HEK293T (cell line): ENCODE measurements around the gene SLC38A9.

Source experiments
- ARNT ChIP-seq: fragments of 450-650 bp; IDR thresholded peaks from 2 replicates; pipeline ENCODE4 v1.6.1; 2017; ENCODE audit warnings: mild to moderate bottlenecking
- BHLHE40 ChIP-seq: fragments of 450-650 bp; IDR thresholded peaks from 2 replicates; pipeline ENCODE4 v1.6.1; 2016; ENCODE audit warnings: mild to moderate bottlenecking, moderate library complexity, borderline replicate concordance
- ELF4 ChIP-seq: fragments of 450-650 bp; IDR thresholded peaks from 2 replicates; pipeline ENCODE4 v1.6.1; 2017; ENCODE audit warnings: antibody characterized with exemption
- FOXA1 ChIP-seq: fragments of 450-650 bp; IDR thresholded peaks from 2 replicates; pipeline ENCODE4 v1.6.1; 2016; ENCODE audit warnings: mild to moderate bottlenecking
- FOXM1 ChIP-seq: fragments of 450-650 bp; IDR thresholded peaks from 2 replicates; pipeline ENCODE4 v1.6.1; 2017; ENCODE audit warnings: mild to moderate bottlenecking, borderline replicate concordance
- NFRKB ChIP-seq: fragments of 450-650 bp; IDR thresholded peaks from 2 replicates; pipeline ENCODE4 v1.6.1; 2016; ENCODE audit warnings: mild to moderate bottlenecking, moderate library complexity

DNA sequence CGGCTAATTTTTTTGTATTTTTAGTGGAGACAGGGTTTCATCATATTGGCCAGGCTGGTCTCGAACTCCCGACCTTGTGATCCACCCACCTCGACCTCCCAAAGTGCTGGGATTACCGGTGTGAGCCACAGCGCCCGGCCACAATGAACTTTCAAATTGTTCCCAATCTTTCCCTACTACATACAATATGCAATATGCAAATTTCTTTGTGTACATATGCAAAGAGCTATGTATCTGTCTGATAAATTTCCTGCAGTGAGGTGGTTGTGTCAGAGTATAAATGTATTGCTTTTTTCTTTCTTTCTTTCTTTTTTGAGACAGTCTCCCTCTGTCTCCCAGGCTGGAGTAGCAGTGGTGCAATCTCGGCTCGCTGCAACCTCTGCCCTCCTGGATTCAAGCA lies 128.5 kb downstream of the SLC38A9 start:
- TF ChIP-seq FOXM1: no peak
- no peak for TF ChIP-seq FOXA1
- TF ChIP-seq ELF4: no peak
- TF ChIP-seq BHLHE40: no peak
- TF ChIP-seq NFRKB: no peak
- no peak for TF ChIP-seq ARNT
